ENCODE data around the gene ARHGEF17.

The ARHGEF17 gene

GRCh38 chr11:73325036-73325981 is 17.2 kb downstream of the ARHGEF17 start:
- DNase-seq (ENCODE audit: low spot score) = peak; percentile 91
- no peak for TF ChIP-seq CTCF (IDR thresholded peaks at IDR 0.05; ENCODE audit: extremely low read depth, insufficient read depth, missing control alignments)
- in situ Hi-C loops (cut with MboI; ENCODE audit: low pct_unique_long_range_greater_than_20kb, low sequenced_read_pairs, unreplicated experiment) = no loop called here

- no peak for TF ChIP-seq CTCF (IDR thresholded peaks at IDR 0.05; ENCODE audit: extremely low read depth, insufficient read depth, missing control alignments)
- in situ Hi-C loops (cut with MboI; ENCODE audit: low pct_unique_long_range_greater_than_20kb, low sequenced_read_pairs, unreplicated experiment) = no loop called here
- DNase-seq (ENCODE audit: low spot score) = peak; percentile 70
These were observed 19.1 kb downstream of the ARHGEF17 start for GRCh38 chr11:73326929-73327811.

GRCh38 chr11:73327812-73328364 is 19.8 kb downstream of the ARHGEF17 start:
- in situ Hi-C loops (cut with MboI; ENCODE audit: low pct_unique_long_range_greater_than_20kb, low sequenced_read_pairs, unreplicated experiment) = no loop called here

GRCh38 chr11:73330569-73331093 is 22.6 kb downstream of the ARHGEF17 start:
- peak; percentile 36 for TF ChIP-seq CTCF (IDR thresholded peaks at IDR 0.05; ENCODE audit: extremely low read depth, insufficient read depth, missing control alignments)
- in situ Hi-C loops (cut with MboI; ENCODE audit: low pct_unique_long_range_greater_than_20kb, low sequenced_read_pairs, unreplicated experiment) = no loop called here
- DNase-seq (ENCODE audit: low spot score) = no peak

More at GRCh38 chr11:73327812-73328364, 19.8 kb downstream of the ARHGEF17 start:
- TF ChIP-seq CTCF (IDR thresholded peaks at IDR 0.05; ENCODE audit: extremely low read depth, insufficient read depth, missing control alignments) = no peak
- no peak for DNase-seq (ENCODE audit: low spot score)

GRCh38 chr11:73331138-73331916 is 23.3 kb downstream of the ARHGEF17 start:
- TF ChIP-seq CTCF (IDR thresholded peaks at IDR 0.05; ENCODE audit: extremely low read depth, insufficient read depth, missing control alignments) = no peak
- DNase-seq (ENCODE audit: low spot score) = no peak
- in situ Hi-C loops (cut with MboI; ENCODE audit: low pct_unique_long_range_greater_than_20kb, low sequenced_read_pairs, unreplicated experiment) = no loop called here

Measured in GM13977 (cell line).